ENCODE results near the gene CYGB.
A peak's percentile ranks its signal among the peaks of the same experiment; 100 is the strongest.

Gene CYGB

DNA sequence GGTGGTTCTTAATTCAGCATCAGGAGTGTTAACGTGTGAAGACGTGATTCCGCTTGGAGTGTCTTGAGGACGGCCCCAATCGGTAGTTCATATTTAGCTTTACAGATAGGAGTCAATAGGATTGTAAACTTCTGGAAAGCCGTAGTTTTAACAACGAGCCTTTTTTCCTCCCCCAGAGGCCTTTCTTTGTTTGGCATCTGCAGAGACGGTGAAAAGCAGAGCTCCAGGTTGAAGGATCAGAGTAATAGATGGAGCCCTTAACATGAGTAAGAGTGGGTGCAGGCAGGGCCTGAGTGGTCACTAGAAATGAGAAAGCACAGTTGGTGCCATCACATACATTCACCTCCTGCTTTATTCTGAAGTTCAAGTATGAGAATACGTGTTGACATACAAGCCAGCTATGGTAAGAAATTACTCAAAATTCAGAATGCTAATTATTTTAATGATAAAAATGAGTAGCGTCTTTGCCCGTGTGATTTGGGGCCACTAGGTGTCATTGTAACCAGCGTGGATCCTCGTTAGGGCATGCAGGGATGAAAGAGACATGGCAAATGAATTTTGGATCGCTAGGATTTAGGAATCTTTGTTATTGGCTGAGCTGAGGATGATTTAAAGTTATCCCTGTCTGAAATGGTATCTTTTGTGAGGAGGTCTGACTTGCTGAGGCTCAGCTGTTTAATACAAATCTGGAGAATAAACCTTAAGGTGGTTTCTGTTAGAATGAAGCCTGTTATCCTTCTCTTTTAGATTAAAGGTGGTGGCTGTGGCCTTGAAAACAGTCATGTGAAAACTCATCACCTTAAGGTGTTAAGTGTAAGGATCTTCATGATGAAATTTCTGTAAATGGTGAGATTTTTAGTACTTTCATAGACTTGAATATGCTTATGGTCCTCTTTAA, 20.9 kb upstream of the CYGB start:
- no peaks in the 10 kb centered on the region for H3K9me3 ChIP-seq (ENCODE audit: control insufficient read depth, insufficient read depth, low read length)
- H3K4me1 ChIP-seq (ENCODE audit: control insufficient read depth, low read length): peaks cover 45% of the 10 kb centered on the region
- peak overlapping the region; percentile 69 for H3K4me2 ChIP-seq (ENCODE audit: low read length)
- H3K27ac ChIP-seq (ENCODE audit: low read depth, low read length): peak overlapping the region; percentile 62
- H3K27me3 ChIP-seq (ENCODE audit: control insufficient read depth, low read length): no peaks in the 10 kb centered on the region
- H3K4me3 ChIP-seq (ENCODE audit: low read length): peak overlapping the region; percentile 90
- H3K79me2 ChIP-seq (ENCODE audit: control insufficient read depth, low read length): peaks cover 63% of the 10 kb centered on the region
- peaks cover 55% of the 10 kb centered on the region for H3K36me3 ChIP-seq (ENCODE audit: control insufficient read depth, low read length)
- peaks cover 15% of the 10 kb centered on the region for H3F3A ChIP-seq (ENCODE audit: control insufficient read depth, insufficient read depth)
- TF ChIP-seq EZH2phosphoT487 (IDR thresholded peaks at IDR 0.05; ENCODE audit: borderline replicate concordance, low read length): no peak
- TF ChIP-seq, protein P1, sequence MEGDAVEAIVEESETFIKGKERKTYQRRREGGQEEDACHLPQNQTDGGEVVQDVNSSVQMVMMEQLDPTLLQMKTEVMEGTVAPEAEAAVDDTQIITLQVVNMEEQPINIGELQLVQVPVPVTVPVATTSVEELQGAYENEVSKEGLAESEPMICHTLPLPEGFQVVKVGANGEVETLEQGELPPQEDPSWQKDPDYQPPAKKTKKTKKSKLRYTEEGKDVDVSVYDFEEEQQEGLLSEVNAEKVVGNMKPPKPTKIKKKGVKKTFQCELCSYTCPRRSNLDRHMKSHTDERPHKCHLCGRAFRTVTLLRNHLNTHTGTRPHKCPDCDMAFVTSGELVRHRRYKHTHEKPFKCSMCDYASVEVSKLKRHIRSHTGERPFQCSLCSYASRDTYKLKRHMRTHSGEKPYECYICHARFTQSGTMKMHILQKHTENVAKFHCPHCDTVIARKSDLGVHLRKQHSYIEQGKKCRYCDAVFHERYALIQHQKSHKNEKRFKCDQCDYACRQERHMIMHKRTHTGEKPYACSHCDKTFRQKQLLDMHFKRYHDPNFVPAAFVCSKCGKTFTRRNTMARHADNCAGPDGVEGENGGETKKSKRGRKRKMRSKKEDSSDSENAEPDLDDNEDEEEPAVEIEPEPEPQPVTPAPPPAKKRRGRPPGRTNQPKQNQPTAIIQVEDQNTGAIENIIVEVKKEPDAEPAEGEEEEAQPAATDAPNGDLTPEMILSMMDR (IDR thresholded peaks at IDR 0.05; ENCODE audit: low read depth, low read length, poor library complexity, severe bottlenecking): peak; percentile 80
- H3K9me2 ChIP-seq (replicated peaks; ENCODE audit: control insufficient read depth, low read length): no peaks in the 10 kb centered on the region
- H4K20me1 ChIP-seq (ENCODE audit: control insufficient read depth, insufficient read depth, low read depth, low read length): peaks cover 27% of the 10 kb centered on the region; the same call in 1 of the 2 replicates

DNA sequence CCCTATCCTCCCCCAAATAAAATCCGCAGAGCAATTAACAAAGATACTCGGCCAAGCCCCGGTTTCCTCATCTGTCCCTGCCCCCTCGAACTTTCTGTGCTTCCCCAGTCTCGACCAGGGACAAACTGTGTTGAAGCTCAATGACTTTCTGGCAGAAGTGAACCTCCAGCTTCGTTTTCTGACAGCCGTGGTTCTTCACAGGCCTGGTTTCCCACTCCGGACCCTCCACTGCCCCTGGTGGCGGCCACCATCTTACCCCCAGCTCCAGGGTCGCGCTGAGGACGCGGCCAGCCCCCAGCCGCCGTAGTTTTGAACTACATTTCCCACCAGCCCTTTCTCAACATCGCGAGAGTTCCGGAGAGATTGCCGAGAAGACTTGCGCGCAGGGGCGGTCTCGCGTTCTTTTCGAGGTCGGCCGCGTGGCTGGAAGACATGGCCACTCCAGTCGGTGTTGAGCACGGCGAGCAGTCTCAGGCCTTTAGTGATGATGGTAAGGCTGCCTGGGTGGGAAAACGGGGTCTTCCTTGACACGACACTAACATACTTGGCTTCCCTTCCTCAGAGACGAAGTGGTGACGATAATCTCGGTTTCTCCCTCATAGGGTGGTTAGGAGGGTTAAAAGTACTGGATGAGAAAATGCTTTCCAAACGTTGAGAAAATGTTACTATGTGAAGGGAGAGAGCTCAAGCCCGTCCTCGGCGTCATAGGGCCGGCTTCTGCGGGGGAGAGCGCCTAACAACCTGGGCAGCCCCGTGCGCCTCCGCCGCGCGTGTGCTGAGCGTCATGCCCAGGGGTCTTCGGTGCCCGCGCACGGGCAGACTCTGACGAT, 20.1 kb upstream of the CYGB start:
- no peaks in the 10 kb centered on the region for H3K9me3 ChIP-seq (ENCODE audit: control insufficient read depth, insufficient read depth, low read length)
- H3K36me3 ChIP-seq (ENCODE audit: control insufficient read depth, low read length): peaks cover 48% of the 10 kb centered on the region
- H3K4me1 ChIP-seq (ENCODE audit: control insufficient read depth, low read length): peaks cover 45% of the 10 kb centered on the region
- H3K9me2 ChIP-seq (replicated peaks; ENCODE audit: control insufficient read depth, low read length): no peaks in the 10 kb centered on the region
- H3K27ac ChIP-seq (ENCODE audit: low read depth, low read length): peak overlapping the region; percentile 62
- no peaks in the 10 kb centered on the region for H3K27me3 ChIP-seq (ENCODE audit: control insufficient read depth, low read length)
- peaks cover 27% of the 10 kb centered on the region; the same call in 1 of the 2 replicates for H4K20me1 ChIP-seq (ENCODE audit: control insufficient read depth, insufficient read depth, low read depth, low read length)
- peak overlapping the region; percentile 69 for H3K4me2 ChIP-seq (ENCODE audit: low read length)
- H3F3A ChIP-seq (ENCODE audit: control insufficient read depth, insufficient read depth): peaks cover 15% of the 10 kb centered on the region
- TF ChIP-seq, protein P1 (IDR thresholded peaks at IDR 0.05; ENCODE audit: low read depth, low read length, poor library complexity, severe bottlenecking): peak; percentile 58
- TF ChIP-seq EZH2phosphoT487 (IDR thresholded peaks at IDR 0.05; ENCODE audit: borderline replicate concordance, low read length): no peak
- H3K79me2 ChIP-seq (ENCODE audit: control insufficient read depth, low read length): peaks cover 58% of the 10 kb centered on the region
- H3K4me3 ChIP-seq (ENCODE audit: low read length): peak overlapping the region; percentile 90

DNA sequence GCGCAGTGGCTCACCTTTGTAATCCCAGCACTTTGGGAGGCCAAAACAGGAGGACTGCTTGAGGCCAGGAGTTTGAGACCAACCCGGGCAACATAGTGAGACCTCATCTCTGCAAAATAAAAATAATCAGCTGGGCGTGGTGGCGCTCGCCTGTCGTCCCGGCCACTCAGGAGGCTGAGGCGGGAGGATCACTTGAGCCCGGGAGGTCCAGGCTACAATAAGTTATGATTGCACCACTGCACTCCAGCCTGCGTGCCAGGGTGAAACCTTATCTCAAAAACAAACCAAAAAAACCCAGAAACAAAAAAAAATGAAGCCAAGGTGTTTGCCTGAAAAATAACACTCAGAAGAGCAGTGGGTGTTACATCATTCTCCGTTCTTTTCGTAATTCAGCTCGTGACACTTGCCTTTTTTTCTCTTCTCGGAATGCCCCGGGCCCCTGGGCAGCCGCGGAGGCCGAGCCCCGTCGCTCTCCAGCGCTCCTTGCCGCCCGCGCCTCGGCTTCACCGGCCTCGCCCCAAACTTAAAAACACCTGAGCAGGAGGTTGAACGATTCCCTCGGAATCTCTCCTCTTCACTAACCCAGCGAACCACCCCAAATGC, 19.4 kb upstream of the CYGB start:
- Histone ChIP-seq H3K9me3 (ENCODE audit: control insufficient read depth, insufficient read depth, low read length) (no peaks in the 10 kb centered on the region), H3K4me1 (ENCODE audit: control insufficient read depth, low read length) (peaks cover 44% of the 10 kb centered on the region), H3K4me3 (ENCODE audit: low read length) (peak overlapping the region; percentile 90), H3K9me2 (replicated peaks; ENCODE audit: control insufficient read depth, low read length) (no peaks in the 10 kb centered on the region), H3K36me3 (ENCODE audit: control insufficient read depth, low read length) (peaks cover 43% of the 10 kb centered on the region), H4K20me1 (ENCODE audit: control insufficient read depth, insufficient read depth, low read depth, low read length) (peaks cover 26% of the 10 kb centered on the region; the same call in 1 of the 2 replicates), H3K79me2 (ENCODE audit: control insufficient read depth, low read length) (peaks cover 54% of the 10 kb centered on the region), H3K27ac (ENCODE audit: low read depth, low read length) (peak overlapping the region; percentile 62), H3K27me3 (ENCODE audit: control insufficient read depth, low read length) (no peaks in the 10 kb centered on the region), H3K4me2 (ENCODE audit: low read length) (peak overlapping the region; percentile 69), H3F3A (ENCODE audit: control insufficient read depth, insufficient read depth) (peaks cover 13% of the 10 kb centered on the region)
- no peak for TF ChIP-seq EZH2phosphoT487 (IDR thresholded peaks at IDR 0.05; ENCODE audit: borderline replicate concordance, low read length)
- TF ChIP-seq, protein P1 (IDR thresholded peaks at IDR 0.05; ENCODE audit: low read depth, low read length, poor library complexity, severe bottlenecking): no peak

Data from DOHH2 (cell line).